HEK293 (cell line): ENCODE data around the gene HECTD4.

Experiments used
- YY1 ChIP-seq: fragments of 450-650 bp; formaldehyde crosslinking; IDR thresholded peaks from 2 replicates; pipeline ENCODE4 v1.5.1; 2018; ENCODE audit warnings: missing biosample characterization, missing genetic modification characterization
- TF ChIP-seq, protein P1 (sequence below): fragments of 450-650 bp; formaldehyde crosslinking; IDR thresholded peaks from 2 replicates; pipeline ENCODE4; 2016; ENCODE audit warnings: missing biosample characterization, missing genetic modification characterization

DNA sequence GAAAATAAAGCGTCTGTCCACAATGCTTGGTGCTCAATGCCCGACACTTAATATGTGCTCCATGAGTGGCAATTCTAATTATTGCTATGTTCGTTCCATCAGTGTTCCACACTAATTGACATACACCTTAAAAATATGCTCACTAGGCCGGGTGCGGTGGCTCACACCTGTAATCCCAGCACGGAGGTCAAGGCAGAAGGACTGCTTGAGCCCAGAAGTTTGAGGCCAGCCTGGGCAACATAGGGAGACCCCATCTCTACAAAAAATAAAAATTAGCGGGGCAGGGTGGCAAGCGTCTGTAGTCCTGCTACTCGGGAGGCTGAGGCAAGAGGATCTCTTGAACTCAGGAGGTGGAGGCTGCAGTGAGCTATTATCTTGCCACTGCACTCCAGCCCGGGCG is 635 bp upstream of the HECTD4 start:
- no peak for TF ChIP-seq YY1 (tag by site-specific recombination)
- TF ChIP-seq, protein P1, sequence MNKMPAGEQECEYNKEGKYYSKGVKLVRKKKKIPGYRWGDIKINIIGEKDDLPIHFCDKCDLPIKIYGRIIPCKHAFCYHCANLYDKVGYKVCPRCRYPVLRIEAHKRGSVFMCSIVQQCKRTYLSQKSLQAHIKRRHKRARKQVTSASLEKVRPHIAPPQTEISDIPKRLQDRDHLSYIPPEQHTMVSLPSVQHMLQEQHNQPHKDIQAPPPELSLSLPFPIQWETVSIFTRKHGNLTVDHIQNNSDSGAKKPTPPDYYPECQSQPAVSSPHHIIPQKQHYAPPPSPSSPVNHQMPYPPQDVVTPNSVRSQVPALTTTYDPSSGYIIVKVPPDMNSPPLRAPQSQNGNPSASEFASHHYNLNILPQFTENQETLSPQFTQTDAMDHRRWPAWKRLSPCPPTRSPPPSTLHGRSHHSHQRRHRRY (tag by site-specific recombination) = no peak
